CD14-positive monocyte (primary cell): ENCODE measurements around the gene EXD3. TPM values are rescaled to one million over a fixed set of nuclear protein-coding genes. Genes with fewer than 3 reads are reported as not detected.

Experiments
- DNase-seq, 3 donors: peaks; one replicate each; pipeline ENCODE4 v3.0.0-alpha.2; 2011 to 2022
- H2AFZ ChIP-seq: 2 replicates; pipeline ENCODE4 v1.6.0; 2012; ENCODE audit warnings: mild to moderate bottlenecking, low read depth, low read length, inconsistent platforms; ENCODE audit not compliant: insufficient read depth, poor library complexity, severe bottlenecking
- H3K27ac ChIP-seq, 2 donors: 1 replicate in 1 of 2; 2 replicates in 1 of 2; pipeline ENCODE4 v1.5.1; 2012 to 2013; ENCODE audit warnings: low read length in 2 of 2, control low read depth in 1 of 2, inconsistent platforms in 1 of 2, low read depth in 1 of 2, mild to moderate bottlenecking in 1 of 2
- H3K27me3 ChIP-seq, 2 donors: one replicate each; pipeline versions ENCODE4 v1.6.0 to v1.6.1; 2011 to 2013; ENCODE audit warnings: low read length in 2 of 2; ENCODE audit not compliant: control insufficient read depth in 2 of 2, insufficient read depth in 2 of 2
- H3K36me3 ChIP-seq, 2 donors: replicated peaks in 1 of 2; 1 replicate in 1 of 2; 2 replicates in 1 of 2; pipeline versions ENCODE4 v1.5.1 to v1.6.1; 2012 to 2013; ENCODE audit warnings: low read length in 2 of 2, control low read depth in 1 of 2, inconsistent platforms in 1 of 2, mild to moderate bottlenecking in 1 of 2; ENCODE audit not compliant: insufficient read depth in 2 of 2, control insufficient read depth in 1 of 2
- H3K4me1 ChIP-seq, 2 donors: 1 replicate in 1 of 2; 2 replicates in 1 of 2; pipeline versions ENCODE4 v1.5.1 to v1.6.1; 2012 to 2013; ENCODE audit warnings: low read length in 2 of 2, control low read depth in 1 of 2, inconsistent platforms in 1 of 2, mild to moderate bottlenecking in 1 of 2, moderate library complexity in 1 of 2; ENCODE audit not compliant: insufficient read depth in 2 of 2, control insufficient read depth in 1 of 2
- H3K4me2 ChIP-seq: replicated peaks from 2 replicates; pipeline ENCODE3; 2012; ENCODE audit warnings: low read length, moderate library complexity, mild to moderate bottlenecking; ENCODE audit not compliant: poor library complexity, severe bottlenecking; ENCODE audit errors: extremely low read depth
- H3K4me3 ChIP-seq, 3 experiments: fragments of 200-600 bp in 1 of 3; sonication (generic) in 1 of 3; replicated peaks in 1 of 3; 1 replicate in 2 of 3; 2 replicates in 1 of 3; pipeline ENCODE4 v1.5.1; 2011 to 2013; ENCODE audit warnings: low read length in 3 of 3, mild to moderate bottlenecking in 3 of 3, control low read depth in 2 of 3, low read depth in 2 of 3, inconsistent platforms in 1 of 3, moderate library complexity in 1 of 3
- H3K79me2 ChIP-seq: 2 replicates; pipeline ENCODE4 v1.6.0; 2012; ENCODE audit warnings: mild to moderate bottlenecking, control low read depth, inconsistent platforms, low read length, moderate library complexity; ENCODE audit not compliant: insufficient read depth
- H3K9ac ChIP-seq: 2 replicates; pipeline ENCODE4 v1.6.0; 2017; ENCODE audit warnings: low read length, mild to moderate bottlenecking; ENCODE audit not compliant: insufficient read depth, poor library complexity, severe bottlenecking
- H3K9me3 ChIP-seq, 2 donors: replicated peaks in 1 of 2; 1 replicate in 1 of 2; 2 replicates in 1 of 2; pipeline versions ENCODE4 v1.5.1 to v1.6.1; 2012 to 2013; ENCODE audit warnings: low read length in 2 of 2, control low read depth in 1 of 2; ENCODE audit not compliant: control insufficient read depth in 1 of 2, insufficient read depth in 1 of 2
- H4K20me1 ChIP-seq: 2 replicates; pipeline ENCODE4 v1.6.0; 2012; ENCODE audit warnings: mild to moderate bottlenecking, low read length, control low read depth, moderate library complexity; ENCODE audit not compliant: insufficient read depth
- H3K27ac Mint-ChIP-seq, 7 donors: one replicate each; pipeline ENCODE4 v1.8.0; 2020; ENCODE audit warnings: mild to moderate bottlenecking in 7 of 7, mixed read lengths in 7 of 7, moderate library complexity in 6 of 7, inconsistent platforms in 2 of 7
- H3K27me3 Mint-ChIP-seq, 3 donors: one replicate each; pipeline ENCODE4 v1.8.0; 2021 to 2022; ENCODE audit warnings: low read depth in 3 of 3, mild to moderate bottlenecking in 3 of 3, mixed read lengths in 3 of 3, moderate library complexity in 3 of 3, inconsistent platforms in 1 of 3
- H3K36me3 Mint-ChIP-seq, 2 donors: one replicate each; pipeline ENCODE4 v1.8.0; 2020; ENCODE audit warnings: mixed read lengths in 2 of 2, inconsistent platforms in 1 of 2, mild to moderate bottlenecking in 1 of 2
- H3K4me1 Mint-ChIP-seq: one replicate; pipeline ENCODE4 v1.8.0; 2020; ENCODE audit warnings: mild to moderate bottlenecking, mixed read lengths
- H3K4me3 Mint-ChIP-seq, 2 donors: one replicate each; pipeline ENCODE4 v1.8.0; 2020; ENCODE audit warnings: mild to moderate bottlenecking in 2 of 2, mixed read lengths in 2 of 2, moderate library complexity in 1 of 2
- H3K9me3 Mint-ChIP-seq, 7 donors: one replicate each; pipeline ENCODE4 v1.8.0; 2020 to 2022; ENCODE audit warnings: mixed read lengths in 7 of 7, mild to moderate bottlenecking in 6 of 7, moderate library complexity in 6 of 7, inconsistent platforms in 2 of 7
- WGBS: methylation state at CpG from one replicate; pipeline ENCODE4 v1.1.5; 2013; ENCODE audit warnings: missing lambda C conversion rate; ENCODE audit not compliant: insufficient coverage; 5-methylcytosine and 5-hydroxymethylcytosine counted together
- intact Hi-C, 2 donors: fragments of 100-400 bp; cut with micrococcal nuclease; formaldehyde crosslinking; loops; one replicate each; pipeline versions ENCODE4 v1.15.0 to v1.15.1; 2023
- polyA plus RNA-seq, 3 donors: library from polyadenylated mRNA; depleted of rRNA in 1 of 3; unstranded in 2 of 3; stranded (reverse) in 1 of 3; fragments of 300-500 nt in 2 of 3; fragments of >200 nt in 1 of 3; fragmentation: Illumina TruSeq in 2 of 3; gene quantifications; 1 replicate in 2 of 3; 2 replicates in 1 of 3; pipeline ENCODE4 v1.2.3, GENCODE V29; 2012 to 2021
- TF ChIP-seq, protein P1 (sequence below): fragments of 200-600 bp; IDR thresholded peaks from one replicate; pipeline ENCODE4 v1.8.0; 2022; ENCODE audit warnings: antibody characterized with exemption, mild to moderate bottlenecking

EXD3 gene
- polyA plus RNA-seq, 3 donors, result 2.0 to 10.8 (median 3.0) TPM

DNA sequence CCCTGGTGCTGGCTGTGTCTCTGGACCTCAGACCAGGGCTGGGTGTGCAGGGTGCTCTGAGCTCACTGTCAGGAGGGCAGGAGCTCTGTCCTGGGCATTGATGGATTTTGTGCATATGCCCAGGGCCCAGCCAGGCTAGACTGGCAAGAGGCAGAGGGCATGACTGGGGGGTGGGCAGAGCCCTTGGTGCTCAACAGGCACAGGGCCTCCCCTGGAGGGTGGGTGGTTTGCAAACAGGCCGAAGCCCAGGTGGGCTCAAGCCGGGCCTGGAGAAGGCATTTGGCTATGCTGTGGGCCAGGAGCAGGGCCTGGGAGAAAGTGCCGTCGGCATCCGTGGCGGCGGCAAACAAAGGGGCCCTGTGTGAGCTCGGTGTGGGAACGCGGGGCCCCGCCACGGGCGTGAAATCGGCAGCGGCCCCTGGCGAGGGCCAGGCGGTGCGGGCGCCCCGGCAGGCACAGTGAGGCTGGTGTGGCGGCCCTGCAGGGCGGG, 119.0 kb downstream of the EXD3 start:
- no peaks in the 10 kb centered on the region for H3K79me2 ChIP-seq
- Mint-ChIP-seq H3K4me3 (peak overlapping the region; percentile 20 to 62), H3K27me3 (peaks cover 65 to 90% (median 72%) of the 10 kb centered on the region in 3 donors), H3K4me1 (peaks cover 25% of the 10 kb centered on the region), H3K9me3 (peaks cover 0 to 10% (median 7%) of the 10 kb centered on the region in 7 donors), H3K36me3 (peaks cover 3 to 5% of the 10 kb centered on the region in 2 donors), H3K27ac (no peak overlapping the region)
- DNase-seq, result no peak
- 97% methylated on average over 17 of the region's 22 CpGs for WGBS
- no peaks in the 10 kb centered on the region for H4K20me1 ChIP-seq
- H3K36me3 ChIP-seq, result no peaks in the 10 kb centered on the region
- intact Hi-C loops, result loop anchor here (2.0 kb wide), 1 partner anchor 23 kb away; no protein-coding TSS in a partner anchor
- peaks cover 32 to 79% of the 10 kb centered on the region in 2 donors for H3K27me3 ChIP-seq
- TF ChIP-seq, protein P1, sequence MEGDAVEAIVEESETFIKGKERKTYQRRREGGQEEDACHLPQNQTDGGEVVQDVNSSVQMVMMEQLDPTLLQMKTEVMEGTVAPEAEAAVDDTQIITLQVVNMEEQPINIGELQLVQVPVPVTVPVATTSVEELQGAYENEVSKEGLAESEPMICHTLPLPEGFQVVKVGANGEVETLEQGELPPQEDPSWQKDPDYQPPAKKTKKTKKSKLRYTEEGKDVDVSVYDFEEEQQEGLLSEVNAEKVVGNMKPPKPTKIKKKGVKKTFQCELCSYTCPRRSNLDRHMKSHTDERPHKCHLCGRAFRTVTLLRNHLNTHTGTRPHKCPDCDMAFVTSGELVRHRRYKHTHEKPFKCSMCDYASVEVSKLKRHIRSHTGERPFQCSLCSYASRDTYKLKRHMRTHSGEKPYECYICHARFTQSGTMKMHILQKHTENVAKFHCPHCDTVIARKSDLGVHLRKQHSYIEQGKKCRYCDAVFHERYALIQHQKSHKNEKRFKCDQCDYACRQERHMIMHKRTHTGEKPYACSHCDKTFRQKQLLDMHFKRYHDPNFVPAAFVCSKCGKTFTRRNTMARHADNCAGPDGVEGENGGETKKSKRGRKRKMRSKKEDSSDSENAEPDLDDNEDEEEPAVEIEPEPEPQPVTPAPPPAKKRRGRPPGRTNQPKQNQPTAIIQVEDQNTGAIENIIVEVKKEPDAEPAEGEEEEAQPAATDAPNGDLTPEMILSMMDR, result no peak
- no peak overlapping the region for H3K27ac ChIP-seq
- H2AFZ ChIP-seq, result no peak overlapping the region
- no peak overlapping the region for H3K9ac ChIP-seq
- no peak overlapping the region for H3K4me2 ChIP-seq
- H3K4me1 ChIP-seq, result peaks cover 37 to 50% of the 10 kb centered on the region in 2 donors
- H3K4me3 ChIP-seq, result no peak overlapping the region
- H3K9me3 ChIP-seq, result peaks cover 3 to 8% of the 10 kb centered on the region in 2 donors

DNA sequence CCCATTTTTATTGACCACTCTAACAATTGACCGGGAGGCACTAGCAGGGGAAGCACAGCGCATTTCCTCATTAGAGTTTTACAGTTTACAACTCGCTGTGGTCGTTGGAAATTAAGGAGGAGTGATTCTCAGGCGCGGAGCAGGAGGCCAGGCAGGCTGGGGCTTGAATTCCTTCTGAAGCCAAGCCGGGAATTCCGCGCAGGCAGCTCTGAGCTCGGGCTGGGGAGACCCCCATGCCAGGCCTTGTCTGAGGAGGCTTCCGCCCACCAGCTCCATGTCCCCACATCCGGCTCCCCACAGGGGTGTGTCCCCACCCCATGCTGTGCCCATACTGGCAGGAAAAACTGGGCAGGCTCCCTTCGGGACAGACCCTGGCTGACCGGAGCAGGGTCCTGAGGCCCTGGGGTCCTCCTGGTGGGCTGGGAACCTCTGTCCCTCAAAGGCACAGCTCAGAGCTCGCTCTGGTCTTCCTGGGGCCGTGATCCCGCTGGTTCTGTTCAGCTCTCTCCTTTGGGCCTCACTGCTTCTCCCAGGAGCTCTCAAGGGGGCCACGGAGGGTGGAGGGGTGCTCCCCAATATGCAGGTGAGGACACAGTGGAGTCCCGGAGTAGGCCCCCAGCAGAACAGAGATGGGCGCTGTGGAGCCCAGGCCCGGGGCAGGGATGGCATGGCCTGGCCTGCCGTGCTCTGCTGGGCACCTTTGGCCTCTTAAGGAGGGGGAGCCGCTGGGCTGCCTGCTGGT, 119.6 kb downstream of the EXD3 start:
- Mint-ChIP-seq H3K36me3 (peaks cover 3 to 5% of the 10 kb centered on the region in 2 donors), H3K4me1 (peaks cover 25% of the 10 kb centered on the region), H3K4me3 (peak overlapping the region; percentile 24 to 62), H3K9me3 (peaks cover 0 to 12% (median 6%) of the 10 kb centered on the region in 7 donors), H3K27ac (peak overlapping the region in 1 of 7 donors; percentile 60), H3K27me3 (peaks cover 64 to 90% (median 74%) of the 10 kb centered on the region in 3 donors)
- Histone ChIP-seq H3K79me2 (no peaks in the 10 kb centered on the region), H3K9me3 (peaks cover 3 to 9% of the 10 kb centered on the region in 2 donors), H3K4me3 (peak overlapping the region in 1 of 3 experiments; percentile 59), H2AFZ (peak overlapping the region; percentile 74), H3K9ac (no peak overlapping the region), H3K27ac (no peak overlapping the region), H4K20me1 (no peaks in the 10 kb centered on the region), H3K4me1 (peaks cover 37 to 50% of the 10 kb centered on the region in 2 donors), H3K27me3 (peaks cover 32 to 84% of the 10 kb centered on the region in 2 donors), H3K36me3 (no peaks in the 10 kb centered on the region), H3K4me2 (peak overlapping the region; percentile 69)
- intact Hi-C loops, result loop anchor here (2.0 kb wide), 1 partner anchor 23 kb away; no protein-coding TSS in a partner anchor
- WGBS, result 65% methylated on average over 20 of the region's 23 CpGs
- TF ChIP-seq, protein P1, result no peak
- DNase-seq, result no peak
